GM18499 (cell line): ENCODE data around the gene HIPK3.
"Not testable (repeated sequence)": the region's sequence is repeated elsewhere in the genome, so short reads cannot be mapped to it uniquely, and the experiment has no call there.

Experiments
- ATAC-seq: cut with Tn5 transposase; IDR thresholded peaks from one replicate; pipeline ENCODE4 v1.9.1; 2021; ENCODE audit warnings: moderate number of reproducible peaks; ENCODE audit not compliant: insufficient read depth, unreplicated experiment

HIPK3 gene

GRCh38 chr11:33339247-33339646 lies 82.1 kb downstream of the HIPK3 start:
- ATAC-seq = no peak

- ATAC-seq = no peak
Observed at GRCh38 chr11:33344611-33345010, 87.4 kb downstream of the HIPK3 start.

GRCh38 chr11:33347490-33348125 lies 90.4 kb downstream of the HIPK3 start:
- peak; percentile 69 for ATAC-seq

GRCh38 chr11:33350287-33350686 lies 93.1 kb downstream of the HIPK3 start:
- ATAC-seq = no peak

GRCh38 chr11:33358150-33358831 lies 101.1 kb downstream of the HIPK3 start:
- ATAC-seq = no peak

GRCh38 chr11:33360642-33361041 lies 103.5 kb downstream of the HIPK3 start:
- ATAC-seq = no peak

- no peak for ATAC-seq
Observed at GRCh38 chr11:33362051-33362910, 105.1 kb downstream of the HIPK3 start.

GRCh38 chr11:33366918-33367317 lies 109.7 kb downstream of the HIPK3 start:
- no peak for ATAC-seq

- not testable (repeated sequence) for ATAC-seq
Observed at GRCh38 chr11:33368475-33368874, 111.3 kb downstream of the HIPK3 start.

- no peak for ATAC-seq
Observed at GRCh38 chr11:33368931-33369330, 111.8 kb downstream of the HIPK3 start.

- no peak for ATAC-seq
Observed at GRCh38 chr11:33373636-33374035, 116.5 kb downstream of the HIPK3 start.

GRCh38 chr11:33375236-33375635 lies 118.1 kb downstream of the HIPK3 start:
- no peak for ATAC-seq

GRCh38 chr11:33375688-33376311 lies 118.6 kb downstream of the HIPK3 start, which contains the start of gene KIAA1549L:
Gene KIAA1549L, plus strand, starts transcription at chr11:33376108.
- no peak for ATAC-seq

- ATAC-seq = no peak
Observed at GRCh38 chr11:33376331-33377310, 119.4 kb downstream of the HIPK3 start.

GRCh38 chr11:33377412-33378370 lies 120.5 kb downstream of the HIPK3 start:
- ATAC-seq = no peak

GRCh38 chr11:33379947-33380346 lies 122.8 kb downstream of the HIPK3 start:
- ATAC-seq = peak; percentile 44

- no peak for ATAC-seq
Observed at GRCh38 chr11:33383075-33383919, 126.1 kb downstream of the HIPK3 start.

- no peak for ATAC-seq
Observed at GRCh38 chr11:33383920-33384209, 126.7 kb downstream of the HIPK3 start.
